PC-9 (cell line): ENCODE results near the gene LSM14A. TPM values are rescaled to one million over a fixed set of nuclear protein-coding genes. Genes with fewer than 3 reads are reported as not detected.
A peak's percentile ranks its signal among the peaks of the same experiment; 100 is the strongest.

Source experiments
- BruUV-seq: library from RNA; stranded (reverse); fragments of 400-500 nt; replicated peaks from 2 replicates; lab custom pipeline; 2021; lab: Mats Ljungman, UMichigan
- CTCF ChIA-PET: fragments of 300-600 bp; sonication (Branson Sonifier 250); formaldehyde crosslinking; loops from one replicate; lab custom pipeline; 2022; ENCODE audit warnings: antibody characterized with exemption; lab: Charles Lee
- POLR2A ChIA-PET: fragments of 300-600 bp; sonication (Branson Sonifier 250); formaldehyde crosslinking; loops from one replicate; lab custom pipeline; 2022; ENCODE audit warnings: antibody characterized with exemption; ENCODE audit not compliant: unreplicated experiment; lab: Charles Lee
- DNase-seq, 2 experiments: peaks; one replicate each; pipeline versions ENCODE4 v3.0.0 to v3.0.0-alpha.2; 2015 to 2022; ENCODE audit warnings: mixed read lengths in 1 of 2
- H2AFZ ChIP-seq: fragments of 200-600 bp; sonication (generic); 2 replicates; pipeline ENCODE4 v1.8.1; 2017; ENCODE audit warnings: antibody characterized with exemption
- H3F3A ChIP-seq: fragments of 200-600 bp; sonication (generic); 2 replicates; pipeline ENCODE4 v1.8.1; 2017; ENCODE audit warnings: antibody characterized with exemption, mild to moderate bottlenecking, low read depth; ENCODE audit not compliant: insufficient read depth
- H3K27ac ChIP-seq: fragments of 200-600 bp; sonication (generic); 2 replicates; pipeline ENCODE4 v1.6.1; 2016; ENCODE audit warnings: mixed run types
- H3K27me3 ChIP-seq: fragments of 200-600 bp; sonication (generic); 2 replicates; pipeline ENCODE4 v1.6.1; 2016; ENCODE audit warnings: low read depth, mixed run types; ENCODE audit not compliant: insufficient read depth
- H3K36me3 ChIP-seq: fragments of 200-600 bp; sonication (generic); 2 replicates; pipeline ENCODE4 v1.6.1; 2016; ENCODE audit warnings: low read depth, mixed run types
- H3K4me1 ChIP-seq: fragments of 200-600 bp; sonication (generic); replicated peaks from 2 replicates; pipeline ENCODE4 v1.6.1; 2016; ENCODE audit warnings: mixed run types; ENCODE audit not compliant: insufficient read depth
- H3K4me2 ChIP-seq: fragments of 200-600 bp; sonication (generic); 2 replicates; pipeline ENCODE4 v1.6.1; 2017; ENCODE audit warnings: mixed run types
- H3K4me3 ChIP-seq: fragments of 200-600 bp; sonication (generic); 2 replicates; pipeline ENCODE4 v1.6.1; 2016; ENCODE audit warnings: mixed run types
- H3K79me2 ChIP-seq: fragments of 200-600 bp; sonication (generic); 2 replicates; pipeline ENCODE4 v1.6.1; 2017; ENCODE audit warnings: low read depth, mixed run types
- H3K9me2 ChIP-seq: fragments of 200-600 bp; sonication (generic); 2 replicates; pipeline ENCODE4 v1.8.1; 2017; ENCODE audit warnings: mild to moderate bottlenecking; ENCODE audit not compliant: insufficient read depth
- H3K9me3 ChIP-seq: fragments of 200-600 bp; sonication (generic); 2 replicates; pipeline ENCODE4 v1.8.1; 2016; ENCODE audit warnings: low read depth; ENCODE audit not compliant: insufficient read depth
- H4K20me1 ChIP-seq: fragments of 200-600 bp; sonication (generic); 2 replicates; pipeline ENCODE4 v1.8.1; 2017; ENCODE audit not compliant: insufficient read depth
- CTCF ChIP-seq: fragments of 200-600 bp; sonication (generic); conservative IDR thresholded peaks from 2 replicates; pipeline ENCODE4 v1.6.1; 2017; ENCODE audit warnings: mixed run types, antibody characterized with exemption, mild to moderate bottlenecking, moderate library complexity
- EZH2 ChIP-seq: fragments of 200-600 bp; sonication (generic); IDR thresholded peaks from 2 replicates; pipeline ENCODE4 v1.8.0; 2017; ENCODE audit warnings: antibody characterized with exemption, low read depth
- intact Hi-C: fragments of 100-400 bp; cut with micrococcal nuclease; formaldehyde crosslinking; loops from one replicate; pipeline ENCODE4 v1.10.0; 2022; ENCODE audit not compliant: unreplicated experiment
- total RNA-seq: library from RNA; stranded (reverse); gene quantifications from 2 replicates; pipeline ENCODE4 v1.2.3, GENCODE V29; 2021

The LSM14A gene
- total RNA-seq, 1 experiment from 2014 or later: 169 TPM

DNA sequence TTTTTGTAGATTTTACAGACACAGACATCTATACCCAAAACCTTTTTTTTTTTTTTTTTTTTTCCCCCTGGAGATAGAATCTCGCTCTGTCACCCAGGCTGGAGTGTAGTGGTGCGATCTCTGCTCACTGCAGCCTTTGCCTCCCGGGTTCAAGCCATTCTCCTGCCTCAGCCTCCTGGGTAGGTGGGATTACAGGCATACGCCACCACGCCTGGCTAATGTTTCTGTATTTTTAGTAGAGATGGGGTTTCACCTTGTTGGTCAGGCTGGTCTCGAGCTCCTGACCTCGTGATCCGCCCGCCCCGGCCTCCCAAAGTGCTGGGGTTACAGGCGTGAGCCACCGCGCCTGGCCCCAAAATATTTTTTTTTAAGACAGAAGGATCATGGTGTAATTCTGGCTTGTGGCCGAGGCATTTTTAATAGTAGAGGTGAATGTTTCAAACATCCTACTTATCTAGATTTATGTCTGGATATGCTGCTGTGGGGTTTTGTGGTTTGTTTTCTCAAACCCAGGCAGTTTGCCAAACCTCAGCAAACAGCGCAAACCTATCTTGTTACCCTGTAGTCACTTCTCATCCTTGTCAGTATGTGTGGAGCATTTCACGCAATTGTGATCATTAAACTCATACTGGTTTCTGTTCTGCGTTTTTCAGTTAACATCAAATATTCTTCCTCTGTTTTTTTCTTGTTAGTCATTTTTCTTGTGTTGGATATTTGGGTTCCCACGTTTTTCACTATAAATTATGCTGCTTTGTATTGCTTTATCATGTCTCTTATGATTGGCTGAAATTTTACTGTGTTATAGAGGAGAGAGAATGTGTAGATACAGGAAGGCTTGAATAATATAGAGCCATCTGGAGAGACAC lies 45.9 kb downstream of the LSM14A start:
- TF ChIP-seq CTCF (no peak), EZH2 (no peak)
- Histone ChIP-seq H3K4me3 (no peak overlapping the region), H4K20me1 (peaks cover 84% of the 10 kb centered on the region), H3K27ac (0 out of 2 replicates have a peak overlapping the region, but pooled peaks have one; percentile 16), H3K4me2 (peak overlapping the region; percentile 37; the same call in 1 of the 2 replicates), H2AFZ (no peak overlapping the region), H3K27me3 (no peaks in the 10 kb centered on the region), H3K36me3 (peaks cover 31% of the 10 kb centered on the region), H3K79me2 (peaks cover 3% of the 10 kb centered on the region; the same call in 1 of the 2 replicates), H3F3A (peaks cover 38% of the 10 kb centered on the region), H3K9me3 (no peaks in the 10 kb centered on the region), H3K4me1 (peaks cover 11% of the 10 kb centered on the region), H3K9me2 (no peaks in the 10 kb centered on the region)
- ChIA-PET CTCF (interaction anchor here (0.6 kb wide), 1 partner anchor 20 kb away, joined by 5 read pairs; no protein-coding TSS in a partner anchor), POLR2A (no interaction called here)
- peak; percentile 77 to 94 for DNase-seq
- no TSS peak for BruUV-seq
- intact Hi-C loops: loop anchor here (1.0 to 2.0 kb wide), 2 partner anchors 15 to 45 kb away; partner anchors contain the start of gene LSM14A

- Histone ChIP-seq H3K9me3 (no peaks in the 10 kb centered on the region), H3K4me2 (peak overlapping the region; percentile 37; the same call in 1 of the 2 replicates), H3K4me1 (peaks cover 11% of the 10 kb centered on the region), H4K20me1 (peaks cover 84% of the 10 kb centered on the region), H3K79me2 (peaks cover 4% of the 10 kb centered on the region; the same call in 1 of the 2 replicates), H3K27ac (0 out of 2 replicates have a peak overlapping the region, but pooled peaks have one; percentile 16), H3K4me3 (no peak overlapping the region), H3F3A (peaks cover 38% of the 10 kb centered on the region), H3K27me3 (no peaks in the 10 kb centered on the region), H3K9me2 (no peaks in the 10 kb centered on the region), H3K36me3 (peaks cover 36% of the 10 kb centered on the region), H2AFZ (no peak overlapping the region)
- BruUV-seq: no TSS peak
- intact Hi-C loops: loop anchor here (1.0 to 2.0 kb wide), 2 partner anchors 15 to 46 kb away; partner anchors contain the start of gene LSM14A
- ChIA-PET POLR2A (no interaction called here), CTCF (no interaction called here)
- no peak for TF ChIP-seq CTCF
- no peak for TF ChIP-seq EZH2
- no peak for DNase-seq
Measured at GRCh38 chr19:34218818-34219164, 46.5 kb downstream of the LSM14A start.

- Histone ChIP-seq H4K20me1 (peaks cover 86% of the 10 kb centered on the region), H3K27me3 (no peaks in the 10 kb centered on the region), H3K9me3 (no peaks in the 10 kb centered on the region), H3K36me3 (peaks cover 52% of the 10 kb centered on the region), H3K9me2 (no peaks in the 10 kb centered on the region), H3K27ac (no peak overlapping the region), H2AFZ (no peak overlapping the region), H3K4me3 (no peak overlapping the region), H3F3A (peaks cover 38% of the 10 kb centered on the region), H3K4me1 (peaks cover 24% of the 10 kb centered on the region), H3K79me2 (peaks cover 4% of the 10 kb centered on the region; the same call in 1 of the 2 replicates), H3K4me2 (no peak overlapping the region)
- POLR2A ChIA-PET: no interaction called here
- TF ChIP-seq CTCF: peak; percentile 85
- TF ChIP-seq EZH2: no peak
- peak in 1 of 2 experiments; percentile 40 for DNase-seq
- CTCF ChIA-PET: interaction anchor here (0.7 kb wide), 1 partner anchor 12 kb away, joined by 14 read pairs; no protein-coding TSS in a partner anchor
- BruUV-seq: no TSS peak
- intact Hi-C loops: no loop called here
Measured at GRCh38 chr19:34220472-34221063, 48.3 kb downstream of the LSM14A start.
